Left ventricle myocardium inferior (tissue), 1 donor: ENCODE results near the gene ELAVL4. TPM values are rescaled to one million over a fixed set of nuclear protein-coding genes. Genes with fewer than 3 reads are reported as not detected.

ENCODE experiments used
- DNase-seq: peaks from one replicate; pipeline ENCODE4 v3.0.0-alpha.2; 2020
- H3K27ac ChIP-seq: fragments of 200-600 bp; replicated peaks from 2 replicates; pipeline ENCODE4 v1.8.0; 2021
- H3K27me3 ChIP-seq: fragments of 200-600 bp; 2 replicates; pipeline ENCODE4 v1.8.0; 2021; ENCODE audit warnings: low read depth
- H3K36me3 ChIP-seq: fragments of 200-600 bp; 2 replicates; pipeline ENCODE4 v1.8.0; 2021
- H3K4me1 ChIP-seq: fragments of 200-600 bp; 2 replicates; pipeline ENCODE4 v1.8.0; 2021
- H3K4me3 ChIP-seq: fragments of 200-600 bp; 2 replicates; pipeline ENCODE4 v1.8.0; 2021; ENCODE audit warnings: mild to moderate bottlenecking, moderate library complexity
- H3K9me3 ChIP-seq: fragments of 200-600 bp; replicated peaks from 2 replicates; pipeline ENCODE4 v1.8.0; 2021
- CTCF ChIP-seq: fragments of 200-600 bp; IDR thresholded peaks from 2 replicates; pipeline ENCODE4 v1.8.0; 2021; ENCODE audit warnings: antibody characterized with exemption, mild to moderate bottlenecking, borderline replicate concordance
- intact Hi-C: fragments of 100-400 bp; cut with micrococcal nuclease; formaldehyde crosslinking; loops from one replicate; pipeline ENCODE4 v1.11.0; 2022
- total RNA-seq: library from RNA; stranded (reverse); fragmentation: NEBNext Ultra II Directional; extraction: Animal tissue kit (Norgen Biotek cat#: 25700); gene quantifications from one replicate; pipeline ENCODE4 v1.2.1, GENCODE V29; 2021
- donor health status: DM: no; HTN: yes; CAD: no; lungs with severe emphysema.

The ELAVL4 gene
- total RNA-seq, 1 donor from 2014 or later: not detected

- no peak for DNase-seq
- peaks cover 8% of the 10 kb centered on the region for H3K4me1 ChIP-seq
These were observed 2.8 kb downstream of the ELAVL4 start for GRCh38 chr1:50111503-50111902.

GRCh38 chr1:50112193-50112592, 3.5 kb downstream of the ELAVL4 start:
- no peak for TF ChIP-seq CTCF
- Histone ChIP-seq H3K4me1 (peaks cover 8% of the 10 kb centered on the region), H3K27me3 (peaks cover 87% of the 10 kb centered on the region), H3K36me3 (no peaks in the 10 kb centered on the region), H3K27ac (no peak overlapping the region), H3K4me3 (no peak overlapping the region), H3K9me3 (no peaks in the 10 kb centered on the region)
- intact Hi-C loops: no loop called here
- DNase-seq: no peak

More at GRCh38 chr1:50111503-50111902, 2.8 kb downstream of the ELAVL4 start:
- intact Hi-C loops: no loop called here
- H3K27ac ChIP-seq: no peak overlapping the region
- TF ChIP-seq CTCF: no peak
- no peaks in the 10 kb centered on the region for H3K36me3 ChIP-seq
- no peak overlapping the region for H3K4me3 ChIP-seq
- peaks cover 90% of the 10 kb centered on the region for H3K27me3 ChIP-seq
- no peaks in the 10 kb centered on the region for H3K9me3 ChIP-seq

- Histone ChIP-seq H3K9me3 (no peaks in the 10 kb centered on the region), H3K36me3 (no peaks in the 10 kb centered on the region), H3K4me1 (no peaks in the 10 kb centered on the region), H3K27ac (no peak overlapping the region), H3K4me3 (no peak overlapping the region), H3K27me3 (peaks cover 56% of the 10 kb centered on the region)
- no peak for TF ChIP-seq CTCF
- no peak for DNase-seq
- intact Hi-C loops: no loop called here
These were observed 14.4 kb downstream of the ELAVL4 start for GRCh38 chr1:50123071-50123470.

DNA sequence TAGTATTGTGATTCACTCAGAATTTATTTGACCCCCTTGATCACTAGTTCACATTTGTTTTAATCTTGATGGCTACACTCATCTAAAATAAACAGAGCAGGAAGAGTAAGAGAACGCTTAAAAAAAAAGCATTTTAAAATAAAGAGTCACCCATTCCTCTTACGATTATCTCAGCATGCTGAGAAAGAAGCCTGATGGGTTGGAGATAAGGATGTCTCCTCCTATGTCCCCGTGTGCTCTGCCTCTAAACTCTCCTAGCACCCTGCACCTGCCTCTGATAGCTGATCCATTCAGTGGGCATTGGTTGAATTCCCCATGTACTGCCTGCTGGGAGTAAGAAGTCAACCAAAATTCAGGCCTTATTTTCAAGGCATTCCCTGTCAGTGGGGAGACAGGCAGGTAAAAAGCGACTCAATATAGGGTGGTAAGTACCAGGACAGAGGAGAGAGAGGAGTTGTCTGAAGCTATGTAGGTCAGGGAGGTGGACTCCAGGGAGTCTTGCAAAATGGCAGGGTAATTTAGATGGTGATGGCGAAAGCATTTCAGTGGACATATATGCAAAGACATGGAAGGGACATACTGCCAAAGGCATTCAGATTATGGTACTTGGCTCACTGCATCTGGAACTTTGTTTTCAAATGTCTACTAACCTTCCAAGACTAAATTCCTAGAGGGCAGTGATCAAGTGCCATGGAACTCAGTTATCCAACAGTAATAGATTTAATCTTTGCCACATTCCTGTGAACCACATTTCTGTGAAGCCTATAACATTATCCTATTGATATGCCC, 18.4 kb downstream of the ELAVL4 start:
- intact Hi-C loops: no loop called here
- TF ChIP-seq CTCF: no peak

GRCh38 chr1:50129201-50129600, 20.5 kb downstream of the ELAVL4 start:
- intact Hi-C loops: no loop called here
- DNase-seq: no peak
- Histone ChIP-seq H3K4me3 (no peak overlapping the region), H3K9me3 (no peaks in the 10 kb centered on the region), H3K4me1 (no peaks in the 10 kb centered on the region), H3K27ac (no peak overlapping the region), H3K27me3 (peaks cover 41% of the 10 kb centered on the region), H3K36me3 (no peaks in the 10 kb centered on the region)
- TF ChIP-seq CTCF: no peak

More for the DNA sequence above, 18.4 kb downstream of the ELAVL4 start:
- H3K4me3 ChIP-seq: no peak overlapping the region
- H3K4me1 ChIP-seq: no peaks in the 10 kb centered on the region
- no peaks in the 10 kb centered on the region for H3K36me3 ChIP-seq
- H3K27ac ChIP-seq: no peak overlapping the region
- H3K27me3 ChIP-seq: peaks cover 56% of the 10 kb centered on the region
- no peaks in the 10 kb centered on the region for H3K9me3 ChIP-seq
- no peak for DNase-seq
